Measurements from ENCODE around the gene HEXA. TPM values are rescaled to one million over a fixed set of nuclear protein-coding genes. Genes with fewer than 3 reads are reported as not detected.

HEXA gene
- total and polyA plus RNA-seq, 2 of the 8 experiments (the other 6 are each of a cell fraction or from before 2014, with no cell fraction given): 52.5 to 73.7 TPM

DNA sequence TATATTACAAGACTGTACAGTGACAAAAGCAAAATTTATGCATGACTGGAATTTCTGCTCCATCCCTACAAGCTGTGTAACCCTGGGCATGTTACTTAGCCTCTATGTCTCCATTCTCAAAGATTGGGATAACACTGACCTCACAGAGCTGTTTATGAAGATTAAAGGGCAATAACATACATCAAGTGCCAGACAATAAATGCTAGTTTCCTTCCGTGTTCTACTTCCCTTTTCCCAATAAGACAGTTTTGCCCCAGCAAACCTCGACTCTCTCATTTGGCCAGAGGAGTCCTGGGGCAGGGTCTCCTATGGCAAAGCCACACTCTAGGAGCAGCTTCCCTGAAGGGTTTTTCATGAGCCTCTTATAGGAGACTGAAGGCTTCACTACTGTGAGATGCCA, 7.5 kb downstream of the HEXA start (continued):
- TF ChIP-seq, protein P1, sequence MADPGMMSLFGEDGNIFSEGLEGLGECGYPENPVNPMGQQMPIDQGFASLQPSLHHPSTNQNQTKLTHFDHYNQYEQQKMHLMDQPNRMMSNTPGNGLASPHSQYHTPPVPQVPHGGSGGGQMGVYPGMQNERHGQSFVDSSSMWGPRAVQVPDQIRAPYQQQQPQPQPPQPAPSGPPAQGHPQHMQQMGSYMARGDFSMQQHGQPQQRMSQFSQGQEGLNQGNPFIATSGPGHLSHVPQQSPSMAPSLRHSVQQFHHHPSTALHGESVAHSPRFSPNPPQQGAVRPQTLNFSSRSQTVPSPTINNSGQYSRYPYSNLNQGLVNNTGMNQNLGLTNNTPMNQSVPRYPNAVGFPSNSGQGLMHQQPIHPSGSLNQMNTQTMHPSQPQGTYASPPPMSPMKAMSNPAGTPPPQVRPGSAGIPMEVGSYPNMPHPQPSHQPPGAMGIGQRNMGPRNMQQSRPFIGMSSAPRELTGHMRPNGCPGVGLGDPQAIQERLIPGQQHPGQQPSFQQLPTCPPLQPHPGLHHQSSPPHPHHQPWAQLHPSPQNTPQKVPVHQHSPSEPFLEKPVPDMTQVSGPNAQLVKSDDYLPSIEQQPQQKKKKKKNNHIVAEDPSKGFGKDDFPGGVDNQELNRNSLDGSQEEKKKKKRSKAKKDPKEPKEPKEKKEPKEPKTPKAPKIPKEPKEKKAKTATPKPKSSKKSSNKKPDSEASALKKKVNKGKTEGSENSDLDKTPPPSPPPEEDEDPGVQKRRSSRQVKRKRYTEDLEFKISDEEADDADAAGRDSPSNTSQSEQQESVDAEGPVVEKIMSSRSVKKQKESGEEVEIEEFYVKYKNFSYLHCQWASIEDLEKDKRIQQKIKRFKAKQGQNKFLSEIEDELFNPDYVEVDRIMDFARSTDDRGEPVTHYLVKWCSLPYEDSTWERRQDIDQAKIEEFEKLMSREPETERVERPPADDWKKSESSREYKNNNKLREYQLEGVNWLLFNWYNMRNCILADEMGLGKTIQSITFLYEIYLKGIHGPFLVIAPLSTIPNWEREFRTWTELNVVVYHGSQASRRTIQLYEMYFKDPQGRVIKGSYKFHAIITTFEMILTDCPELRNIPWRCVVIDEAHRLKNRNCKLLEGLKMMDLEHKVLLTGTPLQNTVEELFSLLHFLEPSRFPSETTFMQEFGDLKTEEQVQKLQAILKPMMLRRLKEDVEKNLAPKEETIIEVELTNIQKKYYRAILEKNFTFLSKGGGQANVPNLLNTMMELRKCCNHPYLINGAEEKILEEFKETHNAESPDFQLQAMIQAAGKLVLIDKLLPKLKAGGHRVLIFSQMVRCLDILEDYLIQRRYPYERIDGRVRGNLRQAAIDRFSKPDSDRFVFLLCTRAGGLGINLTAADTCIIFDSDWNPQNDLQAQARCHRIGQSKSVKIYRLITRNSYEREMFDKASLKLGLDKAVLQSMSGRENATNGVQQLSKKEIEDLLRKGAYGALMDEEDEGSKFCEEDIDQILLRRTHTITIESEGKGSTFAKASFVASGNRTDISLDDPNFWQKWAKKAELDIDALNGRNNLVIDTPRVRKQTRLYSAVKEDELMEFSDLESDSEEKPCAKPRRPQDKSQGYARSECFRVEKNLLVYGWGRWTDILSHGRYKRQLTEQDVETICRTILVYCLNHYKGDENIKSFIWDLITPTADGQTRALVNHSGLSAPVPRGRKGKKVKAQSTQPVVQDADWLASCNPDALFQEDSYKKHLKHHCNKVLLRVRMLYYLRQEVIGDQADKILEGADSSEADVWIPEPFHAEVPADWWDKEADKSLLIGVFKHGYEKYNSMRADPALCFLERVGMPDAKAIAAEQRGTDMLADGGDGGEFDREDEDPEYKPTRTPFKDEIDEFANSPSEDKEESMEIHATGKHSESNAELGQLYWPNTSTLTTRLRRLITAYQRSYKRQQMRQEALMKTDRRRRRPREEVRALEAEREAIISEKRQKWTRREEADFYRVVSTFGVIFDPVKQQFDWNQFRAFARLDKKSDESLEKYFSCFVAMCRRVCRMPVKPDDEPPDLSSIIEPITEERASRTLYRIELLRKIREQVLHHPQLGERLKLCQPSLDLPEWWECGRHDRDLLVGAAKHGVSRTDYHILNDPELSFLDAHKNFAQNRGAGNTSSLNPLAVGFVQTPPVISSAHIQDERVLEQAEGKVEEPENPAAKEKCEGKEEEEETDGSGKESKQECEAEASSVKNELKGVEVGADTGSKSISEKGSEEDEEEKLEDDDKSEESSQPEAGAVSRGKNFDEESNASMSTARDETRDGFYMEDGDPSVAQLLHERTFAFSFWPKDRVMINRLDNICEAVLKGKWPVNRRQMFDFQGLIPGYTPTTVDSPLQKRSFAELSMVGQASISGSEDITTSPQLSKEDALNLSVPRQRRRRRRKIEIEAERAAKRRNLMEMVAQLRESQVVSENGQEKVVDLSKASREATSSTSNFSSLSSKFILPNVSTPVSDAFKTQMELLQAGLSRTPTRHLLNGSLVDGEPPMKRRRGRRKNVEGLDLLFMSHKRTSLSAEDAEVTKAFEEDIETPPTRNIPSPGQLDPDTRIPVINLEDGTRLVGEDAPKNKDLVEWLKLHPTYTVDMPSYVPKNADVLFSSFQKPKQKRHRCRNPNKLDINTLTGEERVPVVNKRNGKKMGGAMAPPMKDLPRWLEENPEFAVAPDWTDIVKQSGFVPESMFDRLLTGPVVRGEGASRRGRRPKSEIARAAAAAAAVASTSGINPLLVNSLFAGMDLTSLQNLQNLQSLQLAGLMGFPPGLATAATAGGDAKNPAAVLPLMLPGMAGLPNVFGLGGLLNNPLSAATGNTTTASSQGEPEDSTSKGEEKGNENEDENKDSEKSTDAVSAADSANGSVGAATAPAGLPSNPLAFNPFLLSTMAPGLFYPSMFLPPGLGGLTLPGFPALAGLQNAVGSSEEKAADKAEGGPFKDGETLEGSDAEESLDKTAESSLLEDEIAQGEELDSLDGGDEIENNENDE (IDR thresholded peaks at IDR 0.05; ENCODE audit: insufficient replicate concordance, low read length): no peak
- TF ChIP-seq CHD2 (IDR thresholded peaks at IDR 0.05; ENCODE audit: low read length): no peak
- TF ChIP-seq, protein P2, sequence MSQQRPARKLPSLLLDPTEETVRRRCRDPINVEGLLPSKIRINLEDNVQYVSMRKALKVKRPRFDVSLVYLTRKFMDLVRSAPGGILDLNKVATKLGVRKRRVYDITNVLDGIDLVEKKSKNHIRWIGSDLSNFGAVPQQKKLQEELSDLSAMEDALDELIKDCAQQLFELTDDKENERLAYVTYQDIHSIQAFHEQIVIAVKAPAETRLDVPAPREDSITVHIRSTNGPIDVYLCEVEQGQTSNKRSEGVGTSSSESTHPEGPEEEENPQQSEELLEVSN (IDR thresholded peaks at IDR 0.05): no peak
- TF ChIP-seq BCL11A (IDR thresholded peaks at IDR 0.05; ENCODE audit: low read depth in 2 of 2, low read length in 2 of 2): no peak
- TF ChIP-seq KDM4A (IDR thresholded peaks at IDR 0.05; ENCODE audit: low read depth, low read length, severe bottlenecking): no peak
- TF ChIP-seq RNF2 (IDR thresholded peaks at IDR 0.05; ENCODE audit: borderline replicate concordance, low read depth, low read length, missing control alignments, poor library complexity, severe bottlenecking): no peak
- no peak for TF ChIP-seq SIX5 (IDR thresholded peaks at IDR 0.05; ENCODE audit: low read depth, low read length)
- no peak for TF ChIP-seq SIRT6 (IDR thresholded peaks at IDR 0.05; ENCODE audit: low read length)
- TF ChIP-seq TCF12 (IDR thresholded peaks at IDR 0.05; ENCODE audit: low read depth, low read length): no peak
